Liver (tissue), 3 donors: ENCODE results near the gene B4GALNT2.

Experiments used
- ATF3 ChIP-seq: IDR thresholded peaks from 2 replicates; pipeline ENCODE4 v1.6.1; 2016; ENCODE audit warnings: antibody characterized with exemption
- CTCF ChIP-seq: fragments of 150-350 bp; IDR thresholded peaks from 2 replicates; pipeline ENCODE4 v1.5.1; 2017; ENCODE audit warnings: improper control_type of control experiment, low read depth, low read length; ENCODE audit not compliant: missing input control
- EGR1 ChIP-seq, 2 donors: IDR thresholded peaks; 2 replicates each; pipeline ENCODE4 v1.6.1; 2016 to 2018; ENCODE audit warnings: antibody characterized with exemption in 2 of 2, low read depth in 2 of 2
- FOXA1 ChIP-seq: IDR thresholded peaks from 2 replicates; pipeline ENCODE4 v1.6.1; 2016; ENCODE audit warnings: antibody characterized with exemption
- GABPA ChIP-seq, 2 donors: IDR thresholded peaks in 1 of 2; conservative IDR thresholded peaks in 1 of 2; 2 replicates each; pipeline ENCODE4 v1.6.1; 2016; ENCODE audit warnings: antibody characterized with exemption in 2 of 2, mild to moderate bottlenecking in 1 of 2, moderate library complexity in 1 of 2
- JUND ChIP-seq, 2 donors: IDR thresholded peaks; 2 replicates each; pipeline ENCODE4 v1.6.1; 2016; ENCODE audit warnings: antibody characterized with exemption in 2 of 2
- MAX ChIP-seq: IDR thresholded peaks from 2 replicates; pipeline ENCODE4 v1.6.1; 2016; ENCODE audit warnings: antibody characterized with exemption
- NR2F2 ChIP-seq: IDR thresholded peaks from 2 replicates; pipeline ENCODE4 v1.6.1; 2016; ENCODE audit warnings: antibody characterized with exemption
- RAD21 ChIP-seq, 2 donors: IDR thresholded peaks; 2 replicates each; pipeline ENCODE4 v1.6.1; 2016; ENCODE audit warnings: antibody characterized with exemption in 2 of 2, mild to moderate bottlenecking in 2 of 2
- REST ChIP-seq: IDR thresholded peaks from 2 replicates; pipeline ENCODE4 v1.6.1; 2016; ENCODE audit warnings: antibody characterized with exemption, mild to moderate bottlenecking
- SP1 ChIP-seq: IDR thresholded peaks from 2 replicates; pipeline ENCODE4 v1.6.1; 2018; ENCODE audit warnings: antibody characterized with exemption, mild to moderate bottlenecking
- TAF1 ChIP-seq: conservative IDR thresholded peaks from 2 replicates; pipeline ENCODE4 v1.6.1; 2016; ENCODE audit warnings: antibody characterized with exemption, mild to moderate bottlenecking
- YY1 ChIP-seq: IDR thresholded peaks from 2 replicates; pipeline ENCODE4 v1.6.1; 2016; ENCODE audit warnings: antibody characterized with exemption, mild to moderate bottlenecking
- ZBTB33 ChIP-seq: IDR thresholded peaks from 2 replicates; pipeline ENCODE4 v1.6.1; 2016; ENCODE audit warnings: antibody characterized with exemption
- donor health status: healthy.
- donor health status: healthy.

- TF ChIP-seq CTCF (no peak), REST (no peak), ATF3 (no peak), EGR1 (IDR thresholded peaks at IDR 0.05; ENCODE audit: low read depth in 2 of 2) (no peak), TAF1 (no peak), RAD21 (IDR thresholded peaks at IDR 0.05) (no peak), GABPA (IDR thresholded peaks at IDR 0.05 in 1 of 2, conservative IDR thresholded peaks at IDR 0.05 in 1 of 2) (no peak), JUND (IDR thresholded peaks at IDR 0.05) (no peak), MAX (no peak), YY1 (no peak), NR2F2 (no peak), ZBTB33 (no peak), FOXA1 (no peak), SP1 (no peak)
Observed at GRCh38 chr17:49190932-49191331, 58.4 kb downstream of the B4GALNT2 start.
